T-helper 17 cell (primary cell): Measurements from ENCODE around the gene FLVCR1. TPM values are rescaled to one million over a fixed set of nuclear protein-coding genes. Genes with fewer than 3 reads are reported as not detected.
"Not testable (repeated sequence)": the region's sequence is repeated elsewhere in the genome, so short reads cannot be mapped to it uniquely, and the experiment has no call there.

Experiments used
- ATAC-seq: fragments of 150-1000 bp; cut with Tn5 transposase; 2 replicates; pipeline ENCODE4 v1.10.0; 2021; ENCODE audit warnings: mild to moderate bottlenecking, moderate library complexity
- DNase-seq, 3 donors: peaks; one replicate each; pipeline versions ENCODE4 v3.0.0 to v3.0.0-alpha.2; 2020 to 2021
- H3K9me3 ChIP-seq: one replicate; pipeline ENCODE4 v1.7.0; 2013; ENCODE audit warnings: low read length, mild to moderate bottlenecking; ENCODE audit not compliant: control insufficient read depth, poor library complexity, severe bottlenecking
- H3K27ac Mint-ChIP-seq: one replicate; pipeline ENCODE4 v1.8.0; 2022; ENCODE audit warnings: mild to moderate bottlenecking, moderate library complexity, mixed read lengths
- H3K27me3 Mint-ChIP-seq: one replicate; pipeline ENCODE4 v1.8.0; 2022; ENCODE audit warnings: mixed read lengths
- H3K36me3 Mint-ChIP-seq: one replicate; pipeline ENCODE4 v1.8.0; 2022; ENCODE audit warnings: low read depth, mixed read lengths
- H3K4me1 Mint-ChIP-seq: one replicate; pipeline ENCODE4 v1.8.0; 2022; ENCODE audit warnings: mild to moderate bottlenecking, mixed read lengths
- H3K4me3 Mint-ChIP-seq: one replicate; pipeline ENCODE4 v1.8.0; 2022; ENCODE audit warnings: mild to moderate bottlenecking, moderate library complexity, mixed read lengths
- total RNA-seq, 4 donors: library from RNA in 2 of 4; stranded (reverse) in 2 of 4; gene quantifications; one replicate each; pipeline ENCODE4 v1.2.3 and lab custom pipeline; 2022 to 2026

FLVCR1 gene
- total RNA-seq, 2 donors from 2014 or later = 10.7 to 11.2 TPM

DNA sequence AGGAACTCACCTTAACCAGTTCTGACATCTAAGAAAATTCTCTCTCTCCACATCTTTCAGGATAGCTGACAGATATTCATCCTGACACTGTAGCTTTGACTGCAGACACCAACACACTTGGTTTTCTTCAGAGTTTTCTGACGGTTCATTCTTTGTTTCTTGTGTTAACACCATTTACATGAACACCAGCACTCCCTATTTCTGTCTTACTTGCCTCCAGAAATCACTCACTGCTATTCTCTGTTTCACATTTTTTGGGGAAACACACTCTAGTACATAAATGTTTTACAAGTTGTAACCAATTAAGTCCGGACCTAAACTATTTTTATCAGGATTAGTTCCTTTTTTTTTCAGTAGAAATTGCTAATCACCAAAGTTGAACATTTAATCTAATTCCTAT is 15.4 kb downstream of the FLVCR1 start:
- DNase-seq = no peak
- Mint-ChIP-seq H3K4me3 (no peak overlapping the region), H3K4me1 (peaks cover 4% of the 10 kb centered on the region), H3K36me3 (peaks cover 10% of the 10 kb centered on the region), H3K27me3 (no peaks in the 10 kb centered on the region), H3K27ac (no peak overlapping the region)
- ATAC-seq = no peak
- no peaks in the 10 kb centered on the region for H3K9me3 ChIP-seq

DNA sequence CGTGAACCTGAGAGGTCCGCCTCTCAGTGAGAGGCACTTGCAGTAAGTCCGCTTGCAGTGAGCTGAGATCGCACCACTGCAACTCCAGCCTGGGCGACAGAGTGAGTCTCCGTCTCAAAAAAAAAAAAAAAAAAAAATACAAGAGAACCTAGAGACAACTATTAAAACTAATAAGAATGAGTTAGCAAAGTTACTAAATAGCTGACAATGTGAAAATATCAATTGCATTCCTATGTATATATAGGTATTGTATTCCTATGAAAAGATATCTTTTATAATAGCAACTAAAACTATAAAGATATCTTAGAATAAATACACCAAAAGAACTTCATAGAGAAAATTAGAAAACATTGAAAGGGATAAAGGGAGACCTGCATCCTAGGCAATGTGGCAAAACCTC is 20.3 kb downstream of the FLVCR1 start:
- DNase-seq (no peak), ATAC-seq (no peak)
- H3K27ac Mint-ChIP-seq = no peak overlapping the region
- H3K36me3 Mint-ChIP-seq = peaks cover 10% of the 10 kb centered on the region
- no peaks in the 10 kb centered on the region for H3K27me3 Mint-ChIP-seq
- H3K4me3 Mint-ChIP-seq = no peak overlapping the region
- H3K9me3 ChIP-seq = no peaks in the 10 kb centered on the region
- peaks cover 6% of the 10 kb centered on the region for H3K4me1 Mint-ChIP-seq

DNA sequence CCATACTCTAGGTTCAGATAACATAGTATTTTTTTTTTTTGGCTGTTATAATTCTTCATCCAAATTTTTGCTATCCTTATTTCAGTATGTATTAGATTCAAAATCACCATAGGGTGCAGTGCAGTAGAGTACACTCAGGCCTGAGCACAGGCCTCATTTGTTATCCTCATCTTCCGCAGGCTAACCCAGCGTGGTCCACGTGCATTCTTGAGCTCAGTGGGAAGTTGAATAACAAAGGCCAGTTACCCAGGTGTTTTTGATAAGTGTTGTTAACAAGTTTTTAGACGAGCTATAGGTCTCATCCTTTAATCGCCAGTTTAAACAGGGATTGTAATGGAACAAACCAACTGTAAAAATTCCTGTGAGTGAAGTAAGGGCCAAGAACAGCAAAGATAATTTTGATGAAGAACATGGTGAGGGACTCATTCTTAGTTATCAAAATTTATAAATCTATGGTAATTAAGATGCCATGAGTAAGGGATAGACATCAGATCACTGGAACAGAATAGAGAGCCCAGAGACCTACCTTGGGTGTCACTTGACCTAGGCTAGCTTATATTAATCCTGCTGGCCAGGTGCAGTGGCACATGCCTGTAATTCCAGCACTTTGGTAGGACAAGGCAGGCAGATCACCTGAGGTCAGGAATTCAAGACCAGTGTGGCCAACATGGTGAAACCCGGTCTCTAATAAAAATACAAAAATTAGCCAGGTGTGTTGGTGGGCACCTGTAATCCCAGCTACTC is 22.0 kb downstream of the FLVCR1 start:
- H3K9me3 ChIP-seq = no peaks in the 10 kb centered on the region
- Mint-ChIP-seq H3K27ac (no peak overlapping the region), H3K27me3 (no peaks in the 10 kb centered on the region), H3K4me3 (no peak overlapping the region), H3K4me1 (peaks cover 6% of the 10 kb centered on the region), H3K36me3 (peaks cover 7% of the 10 kb centered on the region)
- DNase-seq = no peak
- no peak for ATAC-seq

- Mint-ChIP-seq H3K4me3 (no peak overlapping the region), H3K36me3 (peaks cover 2% of the 10 kb centered on the region), H3K27me3 (no peaks in the 10 kb centered on the region), H3K4me1 (peaks cover 4% of the 10 kb centered on the region), H3K27ac (no peak overlapping the region)
- no peaks in the 10 kb centered on the region for H3K9me3 ChIP-seq
- ATAC-seq = no peak
- no peak for DNase-seq
Measured at GRCh38 chr1:212884592-212884991, 26.5 kb downstream of the FLVCR1 start.

DNA sequence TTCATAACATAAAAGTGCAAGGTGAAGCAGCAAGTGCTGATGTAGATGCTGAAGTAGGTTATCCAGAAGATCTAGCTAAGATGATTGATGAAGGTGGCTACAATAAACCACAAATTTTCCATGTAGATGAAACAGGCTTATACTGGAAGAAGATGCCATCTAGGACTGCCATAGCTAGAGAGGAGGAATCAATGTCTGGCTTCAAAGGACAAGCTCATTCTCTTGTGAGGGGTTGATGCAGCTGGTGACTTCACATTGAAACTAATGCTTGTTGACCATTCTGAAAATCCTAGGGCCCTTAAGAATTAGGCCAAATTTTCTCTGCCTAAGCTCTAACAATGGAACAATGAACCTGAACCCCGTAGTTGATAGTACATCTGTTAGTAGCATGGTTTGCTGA is 34.0 kb downstream of the FLVCR1 start:
- Mint-ChIP-seq H3K27ac (no peak overlapping the region), H3K27me3 (no peaks in the 10 kb centered on the region), H3K4me3 (no peak overlapping the region), H3K36me3 (peaks cover 18% of the 10 kb centered on the region), H3K4me1 (no peaks in the 10 kb centered on the region)
- no peaks in the 10 kb centered on the region for H3K9me3 ChIP-seq
- DNase-seq (no peak), ATAC-seq (no peak)

DNA sequence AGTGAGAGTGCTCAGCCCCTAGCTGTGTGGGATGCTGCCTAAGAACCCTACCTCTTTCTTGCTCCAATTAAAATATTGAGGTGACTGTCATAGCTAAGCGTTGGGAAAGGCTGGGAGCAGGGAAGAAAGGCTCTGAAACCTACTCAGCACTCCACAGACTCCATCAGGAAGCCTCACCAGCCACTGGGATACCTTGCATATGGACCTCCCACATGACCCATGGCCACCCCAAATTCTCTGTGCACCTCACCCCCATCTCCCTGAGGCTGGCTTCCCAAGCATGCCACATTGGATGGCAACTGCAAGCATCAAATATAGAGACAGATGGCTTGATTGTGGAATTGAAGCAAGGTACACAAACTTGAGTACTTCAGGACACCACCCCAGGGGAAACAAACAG is 41.8 kb downstream of the FLVCR1 start:
- DNase-seq = no peak
- H3K4me1 Mint-ChIP-seq = no peaks in the 10 kb centered on the region
- H3K27me3 Mint-ChIP-seq = no peaks in the 10 kb centered on the region
- H3K9me3 ChIP-seq = peaks cover 13% of the 10 kb centered on the region
- no peak overlapping the region for H3K4me3 Mint-ChIP-seq
- ATAC-seq = no peak
- peaks cover 2% of the 10 kb centered on the region for H3K36me3 Mint-ChIP-seq
- H3K27ac Mint-ChIP-seq = no peak overlapping the region

- Mint-ChIP-seq H3K4me1 (no peaks in the 10 kb centered on the region), H3K27me3 (no peaks in the 10 kb centered on the region), H3K36me3 (no peaks in the 10 kb centered on the region), H3K4me3 (no peak overlapping the region), H3K27ac (no peak overlapping the region)
- peaks cover 13% of the 10 kb centered on the region for H3K9me3 ChIP-seq
- DNase-seq = no peak
- ATAC-seq = no peak
Measured at GRCh38 chr1:212901290-212901689, 43.2 kb downstream of the FLVCR1 start.

GRCh38 chr1:212902054-212902453 is 44.0 kb downstream of the FLVCR1 start:
- Mint-ChIP-seq H3K36me3 (no peaks in the 10 kb centered on the region), H3K4me1 (no peaks in the 10 kb centered on the region)

GRCh38 chr1:212903664-212904063 is 45.6 kb downstream of the FLVCR1 start:
- peaks cover 13% of the 10 kb centered on the region for H3K9me3 ChIP-seq
- no peaks in the 10 kb centered on the region for H3K36me3 Mint-ChIP-seq
- H3K4me3 Mint-ChIP-seq = no peak overlapping the region
- ATAC-seq = no peak
- no peaks in the 10 kb centered on the region for H3K27me3 Mint-ChIP-seq
- DNase-seq = no peak
- no peaks in the 10 kb centered on the region for H3K4me1 Mint-ChIP-seq
- H3K27ac Mint-ChIP-seq = no peak overlapping the region

More at GRCh38 chr1:212902054-212902453, 44.0 kb downstream of the FLVCR1 start:
- DNase-seq (no peak), ATAC-seq (no peak)
- no peak overlapping the region for H3K27ac Mint-ChIP-seq
- H3K4me3 Mint-ChIP-seq = no peak overlapping the region
- H3K27me3 Mint-ChIP-seq = no peaks in the 10 kb centered on the region
- peaks cover 13% of the 10 kb centered on the region for H3K9me3 ChIP-seq

DNA sequence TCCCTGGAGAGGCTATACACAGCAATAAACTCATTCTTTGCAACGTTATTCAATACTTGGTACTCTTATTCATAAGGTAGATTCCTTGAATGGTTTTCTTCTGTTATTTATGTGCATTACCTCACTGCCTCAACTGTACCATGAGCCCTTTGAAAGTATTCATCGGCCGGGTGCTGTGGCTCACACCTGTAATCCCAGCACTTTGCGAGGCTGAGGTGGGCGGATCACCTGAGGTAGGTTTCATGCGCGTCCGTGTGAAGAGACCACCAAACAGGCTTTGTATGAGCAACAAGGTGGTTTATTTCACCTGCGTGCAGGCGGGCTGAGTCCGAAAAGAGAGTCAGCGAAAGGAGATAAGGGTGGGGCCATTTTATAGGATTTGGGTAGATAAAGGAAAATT is 50.0 kb downstream of the FLVCR1 start:
- not testable (repeated sequence) for H3K36me3 Mint-ChIP-seq, H3K4me3 Mint-ChIP-seq, H3K27ac Mint-ChIP-seq, H3K9me3 ChIP-seq, H3K4me1 Mint-ChIP-seq, DNase-seq, ATAC-seq, H3K27me3 Mint-ChIP-seq

DNA sequence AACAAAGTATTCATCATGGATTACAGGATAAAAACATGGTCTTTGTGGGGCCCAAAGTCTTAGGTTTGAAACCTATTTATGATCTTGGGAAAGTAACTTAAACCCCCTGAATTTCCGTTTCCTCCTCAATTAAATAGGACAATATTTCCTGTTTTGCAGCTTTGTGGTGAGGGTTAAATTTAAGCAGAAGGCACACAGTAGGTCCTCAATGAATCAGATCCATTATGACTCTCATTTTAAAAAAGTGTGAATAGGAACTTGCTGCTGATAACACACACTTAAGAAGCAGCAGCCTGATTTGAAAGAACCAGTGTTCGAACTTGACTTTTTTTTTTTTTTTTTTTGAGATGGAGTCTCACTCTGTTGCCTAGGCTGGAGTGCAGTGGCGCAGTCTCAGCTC is 50.9 kb downstream of the FLVCR1 start:
- no peaks in the 10 kb centered on the region for H3K27me3 Mint-ChIP-seq
- no peak overlapping the region for H3K4me3 Mint-ChIP-seq
- no peaks in the 10 kb centered on the region for H3K9me3 ChIP-seq
- H3K4me1 Mint-ChIP-seq = no peaks in the 10 kb centered on the region
- DNase-seq = no peak
- ATAC-seq = no peak
- no peaks in the 10 kb centered on the region for H3K36me3 Mint-ChIP-seq
- no peak overlapping the region for H3K27ac Mint-ChIP-seq

- peaks cover 3% of the 10 kb centered on the region for H3K36me3 Mint-ChIP-seq
- no peak overlapping the region for H3K4me3 Mint-ChIP-seq
- H3K9me3 ChIP-seq = no peaks in the 10 kb centered on the region
- no peak overlapping the region for H3K27ac Mint-ChIP-seq
- peaks cover 4% of the 10 kb centered on the region for H3K27me3 Mint-ChIP-seq
- no peak for ATAC-seq
- DNase-seq = no peak
- H3K4me1 Mint-ChIP-seq = peaks cover 4% of the 10 kb centered on the region
Measured at GRCh38 chr1:212909652-212910063, 51.6 kb downstream of the FLVCR1 start.

- H3K36me3 Mint-ChIP-seq, H3K27ac Mint-ChIP-seq, H3K27me3 Mint-ChIP-seq, H3K4me1 Mint-ChIP-seq, DNase-seq, ATAC-seq, H3K9me3 ChIP-seq, H3K4me3 Mint-ChIP-seq: not testable (repeated sequence)
Measured at GRCh38 chr1:212910213-212910612, 52.1 kb downstream of the FLVCR1 start.

- H3K4me1 Mint-ChIP-seq, H3K9me3 ChIP-seq, H3K27ac Mint-ChIP-seq, DNase-seq, H3K4me3 Mint-ChIP-seq, ATAC-seq, H3K36me3 Mint-ChIP-seq: not testable (repeated sequence)
- H3K27me3 Mint-ChIP-seq = peaks cover 35% of the 10 kb centered on the region
Measured at GRCh38 chr1:212913638-212914037, 55.6 kb downstream of the FLVCR1 start.
